ENCODE measurements around the gene SMIM43.

The SMIM43 gene

GRCh38 chr4:121749225-121749624, 15.7 kb downstream of the SMIM43 start:
- TF ChIP-seq CTCF (IDR thresholded peaks at IDR 0.05; ENCODE audit: borderline replicate concordance, insufficient read depth, low read depth, low read length) = no peak
- H3K4me3 ChIP-seq (ENCODE audit: low read depth, low read length) = no peak overlapping the region

- no peak for TF ChIP-seq CTCF (IDR thresholded peaks at IDR 0.05; ENCODE audit: borderline replicate concordance, insufficient read depth, low read depth, low read length)
- H3K4me3 ChIP-seq (ENCODE audit: low read depth, low read length) = no peak overlapping the region
Measured at GRCh38 chr4:121742794-121743193, 22.2 kb downstream of the SMIM43 start.

GRCh38 chr4:121741751-121742150, 23.2 kb downstream of the SMIM43 start:
- TF ChIP-seq CTCF (IDR thresholded peaks at IDR 0.05; ENCODE audit: borderline replicate concordance, insufficient read depth, low read depth, low read length) = no peak
- no peak overlapping the region for H3K4me3 ChIP-seq (ENCODE audit: low read depth, low read length)

GRCh38 chr4:121740796-121741409, 24.1 kb downstream of the SMIM43 start:
- no peak overlapping the region for H3K4me3 ChIP-seq (ENCODE audit: low read depth, low read length)

GRCh38 chr4:121739575-121739974, 25.4 kb downstream of the SMIM43 start:
- H3K4me3 ChIP-seq (ENCODE audit: low read depth, low read length) = no peak overlapping the region
- no peak for TF ChIP-seq CTCF (IDR thresholded peaks at IDR 0.05; ENCODE audit: borderline replicate concordance, insufficient read depth, low read depth, low read length)

More at GRCh38 chr4:121740796-121741409, 24.1 kb downstream of the SMIM43 start:
- TF ChIP-seq CTCF (IDR thresholded peaks at IDR 0.05; ENCODE audit: borderline replicate concordance, insufficient read depth, low read depth, low read length) = no peak

- TF ChIP-seq CTCF (IDR thresholded peaks at IDR 0.05; ENCODE audit: borderline replicate concordance, insufficient read depth, low read depth, low read length) = no peak
- no peak overlapping the region for H3K4me3 ChIP-seq (ENCODE audit: low read depth, low read length)
Measured at GRCh38 chr4:121738780-121739535, 26.0 kb downstream of the SMIM43 start.
